NCI-H748 treated with DMSO at 0.1 percent for 48 hours (cell line): ENCODE measurements around the gene HOXA3.

ENCODE experiments used
- DNase-seq: peaks from one replicate; lab custom pipeline; 2025; lab: John Stamatoyannopoulos, UW

HOXA3 gene

GRCh38 chr7:27128776-27129728 lies 23.3 kb downstream of the HOXA3 start:
- no peak for DNase-seq

GRCh38 chr7:27128034-27128433 lies 24.3 kb downstream of the HOXA3 start:
- no peak for DNase-seq

GRCh38 chr7:27126596-27127327 lies 25.6 kb downstream of the HOXA3 start:
- no peak for DNase-seq

- no peak for DNase-seq
Observed at GRCh38 chr7:27125986-27126394, 26.4 kb downstream of the HOXA3 start.

- no peak for DNase-seq
Observed at GRCh38 chr7:27124902-27125689, 27.3 kb downstream of the HOXA3 start.

- DNase-seq, result no peak
Observed at GRCh38 chr7:27124096-27124901, 28.1 kb downstream of the HOXA3 start.

GRCh38 chr7:27123477-27124053 lies 28.8 kb downstream of the HOXA3 start:
- no peak for DNase-seq

GRCh38 chr7:27123007-27123476 lies 29.3 kb downstream of the HOXA3 start:
- DNase-seq, result no peak

GRCh38 chr7:27122077-27122910 lies 30.1 kb downstream of the HOXA3 start:
- no peak for DNase-seq

GRCh38 chr7:27121684-27122076 lies 30.7 kb downstream of the HOXA3 start:
- no peak for DNase-seq

- no peak for DNase-seq
Observed at GRCh38 chr7:27119412-27119911, 32.9 kb downstream of the HOXA3 start.

GRCh38 chr7:27118580-27118979 lies 33.8 kb downstream of the HOXA3 start:
- no peak for DNase-seq

- no peak for DNase-seq
Observed at GRCh38 chr7:27117887-27118491, 34.4 kb downstream of the HOXA3 start.

- no peak for DNase-seq
Observed at GRCh38 chr7:27116962-27117886, 35.2 kb downstream of the HOXA3 start.

- no peak for DNase-seq
Observed at GRCh38 chr7:27116031-27116961, 36.1 kb downstream of the HOXA3 start.

- no peak for DNase-seq
Observed at GRCh38 chr7:27115221-27116026, 37.0 kb downstream of the HOXA3 start.
